GM19328 (cell line): ENCODE data around the gene GABRD.

Experiments
- ATAC-seq: cut with Tn5 transposase; IDR thresholded peaks from one replicate; pipeline ENCODE4 v1.9.1; 2021; ENCODE audit warnings: mild to moderate bottlenecking, moderate library complexity; ENCODE audit not compliant: unreplicated experiment

The GABRD gene

GRCh38 chr1:2072891-2073290 lies 53.7 kb downstream of the GABRD start:
- no peak for ATAC-seq

GRCh38 chr1:2073382-2074230 lies 54.5 kb downstream of the GABRD start:
- ATAC-seq, result no peak

DNA sequence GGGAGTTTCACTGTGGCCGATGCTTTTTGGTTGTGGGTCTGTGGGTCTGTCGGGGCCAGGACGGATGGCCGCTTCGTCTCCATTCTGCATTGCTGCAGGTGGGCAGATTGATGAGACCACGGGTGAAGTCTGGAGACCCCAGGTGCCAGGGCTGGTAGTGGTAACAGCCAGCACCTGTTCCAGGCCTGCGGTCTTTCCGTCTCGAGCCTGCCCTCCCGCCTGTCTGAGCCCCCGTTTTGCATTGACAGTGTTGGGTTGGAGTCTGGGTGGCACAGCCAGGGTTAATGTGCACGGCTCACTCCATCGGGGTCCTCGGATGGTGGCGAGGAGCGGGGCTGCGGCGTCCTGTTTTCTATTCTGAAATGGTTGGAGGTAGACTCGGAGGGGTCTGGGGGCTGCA lies 55.3 kb downstream of the GABRD start:
- no peak for ATAC-seq

DNA sequence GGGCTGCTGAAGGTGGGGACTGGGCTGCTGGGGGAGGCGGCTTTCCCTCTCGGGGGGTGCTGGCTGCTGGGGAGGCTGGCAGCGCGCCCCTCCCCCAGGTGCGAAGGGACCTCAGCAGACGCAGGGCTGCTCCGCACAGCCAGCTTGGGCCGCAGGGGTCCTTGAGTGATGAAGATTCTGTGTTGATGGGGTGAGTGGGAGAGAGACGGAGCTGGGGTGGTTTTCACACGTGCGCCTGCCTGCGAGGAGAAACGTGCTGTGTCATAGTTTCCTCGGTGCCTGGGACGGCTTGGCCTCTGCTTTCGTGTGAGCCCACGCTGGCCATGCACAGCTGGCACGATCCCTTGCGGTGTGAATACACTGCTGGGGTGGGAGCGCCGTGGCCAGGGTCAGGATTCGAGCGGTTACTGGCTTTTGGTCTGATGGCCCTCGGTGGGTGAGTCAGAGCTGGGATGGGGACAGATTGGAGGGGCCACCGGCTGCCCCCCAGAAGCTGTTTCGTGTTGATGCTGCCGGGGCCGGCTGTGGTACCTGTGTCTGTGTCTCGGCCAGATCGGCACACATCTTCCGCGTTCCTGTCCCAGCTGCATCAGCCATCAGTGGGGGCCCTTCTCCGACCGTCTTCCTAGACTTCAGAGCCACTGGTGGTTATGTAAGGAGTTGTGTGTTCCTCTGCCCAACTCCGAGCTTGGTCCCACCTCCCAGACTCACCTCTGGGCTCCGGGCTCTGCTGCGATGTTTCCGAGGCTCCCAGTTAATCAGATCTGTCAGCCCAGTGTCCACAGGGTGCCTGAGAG lies 56.0 kb downstream of the GABRD start:
- ATAC-seq, result no peak

- no peak for ATAC-seq
These were observed 57.7 kb downstream of the GABRD start for GRCh38 chr1:2076826-2077225.

DNA sequence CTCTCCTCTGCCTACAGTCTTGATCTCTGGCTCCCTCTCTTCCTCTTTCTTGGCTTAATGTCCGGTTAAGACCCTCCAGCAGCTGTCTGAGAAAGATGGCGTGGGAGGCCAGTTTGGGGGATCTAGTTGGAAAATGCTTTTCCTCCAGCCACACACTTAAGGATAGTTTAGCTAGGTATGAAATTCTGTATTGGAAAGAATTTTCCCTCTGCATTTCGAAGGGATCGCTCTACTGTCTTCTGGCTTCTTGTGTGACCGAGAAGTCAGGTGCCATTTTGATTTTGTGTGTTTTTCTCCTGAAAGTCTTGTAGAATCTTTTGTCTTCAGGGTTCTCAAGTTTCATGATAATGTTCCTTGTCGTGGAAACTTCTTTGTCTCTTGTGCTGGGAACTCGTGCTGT lies 59.0 kb downstream of the GABRD start:
- no peak for ATAC-seq

- no peak for ATAC-seq
These were observed 60.4 kb downstream of the GABRD start for GRCh38 chr1:2079396-2080085.

DNA sequence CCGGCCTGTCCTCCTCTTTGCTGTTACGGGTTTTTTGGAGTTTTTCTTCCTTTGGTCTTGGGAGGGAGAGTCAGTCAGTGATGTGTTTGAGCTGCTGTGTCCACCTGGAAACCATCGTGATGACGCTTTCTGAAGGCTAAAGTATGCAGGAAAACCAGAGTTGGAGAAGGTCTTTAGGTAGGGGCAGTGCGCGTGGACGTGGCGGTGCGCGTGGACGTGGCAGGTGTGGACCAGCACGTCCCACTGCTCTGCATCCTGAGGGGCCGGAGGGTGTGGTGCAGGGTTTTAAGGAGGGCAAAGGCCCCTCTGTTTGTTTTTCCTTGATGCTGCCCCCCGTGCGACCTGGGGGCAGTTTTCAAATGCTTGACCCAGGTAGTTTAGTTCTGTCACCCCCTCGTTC lies 61.0 kb downstream of the GABRD start:
- no peak for ATAC-seq
